GM19351 (cell line): ENCODE data around the gene ANKRD35.

Experiments
- ATAC-seq: cut with Tn5 transposase; IDR thresholded peaks from one replicate; pipeline ENCODE4 v1.9.1; 2021; ENCODE audit warnings: mild to moderate bottlenecking, moderate library complexity; ENCODE audit not compliant: unreplicated experiment

The ANKRD35 gene

GRCh38 chr1:145897969-145898368 lies 12.3 kb upstream of the ANKRD35 start:
- no peak for ATAC-seq

DNA sequence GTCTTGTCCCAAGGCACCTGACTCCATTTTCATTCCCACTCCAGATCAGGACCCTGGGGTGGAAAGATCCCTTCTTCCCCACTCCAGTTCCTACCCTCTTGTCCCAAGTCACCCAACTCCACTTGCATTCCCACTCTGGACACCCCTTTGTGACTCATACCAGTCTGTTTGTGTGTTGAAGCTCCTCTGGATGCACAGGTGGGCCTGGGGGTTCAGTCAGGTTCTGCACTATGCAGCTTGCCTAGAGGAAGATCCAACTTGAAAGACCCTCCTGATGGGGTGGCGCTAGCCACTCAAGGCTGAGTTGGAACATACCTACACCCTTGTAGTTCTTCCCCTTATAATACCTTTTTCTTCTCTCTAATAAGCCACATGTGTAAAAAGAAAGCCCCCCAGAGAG lies 9.8 kb upstream of the ANKRD35 start:
- no peak for ATAC-seq

DNA sequence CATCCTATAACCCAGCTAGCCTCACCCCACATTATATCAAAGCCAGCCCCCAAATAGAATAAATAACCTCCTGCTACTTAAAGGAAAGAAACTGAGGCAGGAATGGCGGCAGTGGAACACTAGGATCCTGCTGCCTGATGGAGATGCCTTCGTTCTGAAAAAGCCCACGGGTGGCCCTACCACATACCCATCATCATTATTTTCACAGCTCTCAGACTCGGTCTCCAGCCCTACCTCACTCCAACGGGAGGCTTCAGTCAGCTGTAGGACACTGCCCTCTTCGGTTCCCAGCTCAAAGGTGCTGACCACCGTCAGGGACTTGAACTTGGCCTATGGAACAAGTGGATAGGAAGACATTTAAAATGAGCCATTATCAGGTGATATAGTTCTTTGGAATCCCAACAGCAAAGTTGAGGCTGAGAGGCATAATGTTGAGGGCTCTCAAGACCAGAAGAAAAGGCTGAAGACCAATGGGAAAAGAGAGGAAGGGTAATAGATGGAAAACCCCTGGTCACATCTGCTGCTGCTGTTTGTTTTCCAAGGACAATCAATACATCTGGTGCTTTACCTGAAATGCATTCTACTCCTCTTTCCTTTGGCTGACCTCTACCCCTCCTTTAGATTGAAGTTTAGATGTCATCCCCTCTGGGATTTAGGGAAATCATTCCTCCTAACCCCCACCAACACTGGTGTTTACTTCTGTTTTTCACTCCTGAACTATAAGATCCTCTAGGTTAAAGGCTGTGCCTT lies 7.8 kb upstream of the ANKRD35 start:
- no peak for ATAC-seq

GRCh38 chr1:145892486-145893087 lies 6.9 kb upstream of the ANKRD35 start:
- ATAC-seq, result no peak

GRCh38 chr1:145891587-145892485 lies 6.2 kb upstream of the ANKRD35 start:
- no peak for ATAC-seq

DNA sequence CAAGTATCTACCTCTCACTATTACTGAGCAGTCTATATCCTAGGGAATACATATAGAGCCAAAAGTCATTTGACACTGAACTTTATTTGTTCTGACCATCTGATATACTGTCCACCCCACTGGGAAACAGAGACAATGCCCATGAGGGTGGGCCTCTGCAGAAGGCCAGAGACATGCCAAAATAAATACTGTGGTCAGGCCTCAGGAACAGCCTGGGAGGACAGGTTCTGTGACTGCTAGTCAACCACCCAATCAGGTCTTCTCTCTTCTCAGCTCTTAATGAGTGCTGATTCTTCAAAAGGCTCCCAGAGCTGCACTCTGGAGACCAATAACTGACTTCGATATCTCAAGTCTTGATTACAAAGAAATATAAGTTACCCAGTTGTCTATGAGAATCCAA lies 5.5 kb upstream of the ANKRD35 start:
- no peak for ATAC-seq

- no peak for ATAC-seq
These were observed 4.1 kb upstream of the ANKRD35 start for GRCh38 chr1:145889722-145890121.

DNA sequence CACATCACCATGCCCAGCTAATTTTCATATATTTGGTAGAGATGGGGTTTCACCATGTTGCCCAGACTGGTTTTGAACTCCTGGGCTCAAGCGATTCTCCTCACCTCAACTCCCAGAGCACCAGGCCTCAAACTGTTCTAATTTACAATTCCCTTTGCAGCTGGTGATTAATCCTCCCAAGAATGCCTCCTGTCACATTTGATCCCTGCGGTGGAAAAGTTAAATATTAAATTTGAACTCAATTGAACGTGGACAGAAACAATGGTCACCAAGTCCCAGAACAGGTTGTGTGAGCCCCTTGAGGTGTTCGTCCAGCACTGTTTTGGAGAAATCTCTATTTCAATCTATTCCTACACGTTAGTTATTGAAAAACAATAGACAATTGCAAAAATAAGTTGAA lies 2.0 kb upstream of the ANKRD35 start:
- ATAC-seq, result no peak

DNA sequence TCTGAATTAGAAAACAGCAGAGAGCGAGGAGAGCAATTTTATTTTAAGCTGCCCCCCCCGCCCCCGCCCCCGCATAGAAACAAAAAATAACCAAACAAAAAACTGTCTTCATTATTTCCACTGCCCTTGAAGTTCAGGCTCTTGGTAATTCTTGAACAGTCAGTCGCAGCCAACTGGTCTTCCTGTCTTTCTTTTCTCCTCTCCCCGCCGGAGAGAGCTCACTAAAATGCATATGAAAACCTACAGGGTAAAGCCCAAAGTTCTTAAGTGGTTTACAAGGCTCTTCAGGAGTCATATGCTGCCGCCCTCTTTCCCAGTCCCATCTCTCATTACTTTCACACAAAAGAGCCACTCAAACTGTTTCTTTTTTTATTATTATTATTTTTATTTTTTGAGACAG lies 1.1 kb upstream of the ANKRD35 start:
- ATAC-seq, result no peak

DNA sequence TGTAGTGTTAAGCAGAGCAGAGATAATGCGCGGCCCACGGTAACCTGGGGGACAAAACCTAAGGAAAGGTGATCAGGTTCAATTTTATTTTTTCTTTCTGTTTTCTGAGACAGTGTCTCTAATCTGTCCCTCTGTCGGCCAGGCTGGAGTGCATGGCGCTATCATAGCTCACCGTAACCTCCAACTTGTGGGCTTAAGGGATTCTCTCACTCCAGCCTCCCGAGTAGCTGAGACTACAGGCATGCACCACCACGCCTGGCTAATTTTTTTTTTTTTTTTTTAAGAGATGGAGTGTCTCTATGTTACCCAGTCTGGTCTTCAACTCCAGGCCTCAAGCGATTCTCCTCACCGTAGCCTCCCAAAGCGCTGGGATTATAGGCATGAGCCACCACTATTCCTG lies 724 bp upstream of the ANKRD35 start:
- no peak for ATAC-seq

DNA sequence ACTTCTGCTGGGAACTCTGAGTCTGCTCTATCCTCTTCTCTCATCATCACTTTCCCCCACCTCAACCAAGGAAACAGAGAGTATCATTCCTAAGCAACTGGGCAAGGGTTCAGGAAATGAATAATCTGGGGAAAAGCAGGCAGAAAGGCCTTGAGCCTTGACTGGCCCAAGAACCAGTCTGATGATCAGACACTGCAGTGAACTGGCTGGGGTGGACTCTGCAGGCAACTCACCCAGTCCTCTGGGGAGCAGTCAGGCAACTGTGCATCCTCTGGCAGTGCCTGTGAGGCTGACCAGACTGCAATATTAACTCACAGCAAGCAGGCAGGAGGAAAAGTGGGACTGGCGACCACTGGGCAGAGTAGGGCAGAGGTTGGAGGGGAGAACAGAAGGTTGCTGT lies 991 bp downstream of the ANKRD35 start:
- ATAC-seq, result no peak

- ATAC-seq, result no peak
These were observed 5.9 kb downstream of the ANKRD35 start for GRCh38 chr1:145879775-145880174.

GRCh38 chr1:145878724-145879123 lies 6.9 kb downstream of the ANKRD35 start:
- no peak for ATAC-seq

GRCh38 chr1:145877923-145878486 lies 7.7 kb downstream of the ANKRD35 start:
- no peak for ATAC-seq

DNA sequence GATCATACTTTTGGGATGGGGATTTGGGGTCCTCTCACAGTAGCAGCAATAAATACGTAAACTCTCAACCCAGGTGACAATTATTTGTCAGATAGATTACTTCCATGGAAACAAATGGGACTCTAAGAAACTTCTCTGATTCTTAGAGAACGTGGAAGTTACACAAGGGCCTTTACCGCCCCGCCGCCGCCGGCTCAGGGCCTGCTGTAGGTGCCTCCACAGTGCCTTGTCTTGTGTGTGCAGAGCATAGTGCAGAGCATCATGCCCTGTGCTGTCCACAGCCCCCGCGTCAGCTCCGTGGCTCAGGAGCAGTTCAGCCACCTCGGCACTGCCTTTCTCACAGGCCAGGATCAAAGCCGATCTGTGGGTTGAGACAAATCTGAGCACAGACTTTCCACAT lies 11.0 kb downstream of the ANKRD35 start:
- ATAC-seq, result no peak

DNA sequence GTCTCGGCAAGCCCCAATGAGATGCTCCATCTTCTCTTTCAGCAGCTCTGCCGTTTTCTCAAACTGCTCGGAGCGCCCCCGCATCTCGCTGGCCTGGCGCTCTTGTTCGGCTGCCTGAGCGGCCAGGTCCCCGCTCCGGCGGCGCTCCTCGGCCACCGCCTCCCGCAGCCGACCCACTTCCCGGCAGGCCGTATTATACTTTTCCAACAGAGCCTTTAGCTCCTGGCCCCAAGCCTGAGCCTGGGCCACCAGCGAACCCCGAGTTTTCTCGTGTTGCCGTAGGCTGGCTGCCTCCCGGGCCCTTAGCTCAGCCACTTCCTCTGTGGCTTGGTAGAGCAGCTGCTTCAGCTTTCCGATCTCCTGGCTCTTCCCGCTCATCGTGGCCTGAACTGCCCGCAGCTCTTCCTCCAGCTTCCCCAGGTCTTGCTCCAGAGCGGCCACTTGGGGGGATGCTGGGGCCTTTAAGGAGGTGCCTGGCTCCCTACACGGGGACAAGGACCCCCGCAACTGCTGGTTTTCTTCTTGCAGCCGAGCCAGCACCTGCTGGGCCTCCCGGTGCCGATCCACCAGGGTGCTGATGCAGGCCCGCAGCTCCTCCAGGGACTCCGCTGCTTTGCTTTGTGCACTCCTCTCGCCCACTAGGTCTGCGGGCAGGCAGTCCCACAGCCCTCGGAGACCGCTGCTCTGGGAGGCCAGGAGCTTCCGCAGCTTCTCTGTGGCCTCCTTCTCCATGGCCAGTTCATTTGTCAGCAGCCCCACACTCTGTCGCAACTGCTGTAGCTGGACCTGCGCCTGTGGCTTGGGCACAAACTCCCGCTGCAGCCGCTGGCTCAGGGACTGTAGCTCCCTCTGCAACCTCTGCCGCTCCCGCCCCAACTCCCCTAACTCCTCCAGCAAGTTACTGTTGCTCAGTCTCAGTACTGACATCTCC lies 13.4 kb downstream of the ANKRD35 start:
- no peak for ATAC-seq

- no peak for ATAC-seq
These were observed 17.4 kb downstream of the ANKRD35 start for GRCh38 chr1:145868232-145868631.

- ATAC-seq, result no peak
These were observed 22.2 kb downstream of the ANKRD35 start for GRCh38 chr1:145863282-145864018.

GRCh38 chr1:145859491-145860023 lies 26.1 kb downstream of the ANKRD35 start:
- ATAC-seq, result peak; percentile 72
